Mesenchymal stem cell (in vitro differentiated cells and primary cell): ENCODE data around the gene CLCN3.

Experiments
- DNase-seq: peaks from one replicate; pipeline ENCODE4 v3.0.0-alpha.2; 2013
- H2AFZ ChIP-seq: one replicate; pipeline ENCODE4 v1.6.1; 2013; ENCODE audit warnings: low read depth, mild to moderate bottlenecking, control low read depth, inconsistent platforms, low read length, moderate library complexity
- H2AK5ac ChIP-seq: 2 replicates; pipeline ENCODE4 v1.6.1; 2013; ENCODE audit warnings: low read length, moderate library complexity, mild to moderate bottlenecking, inconsistent platforms; ENCODE audit not compliant: severe bottlenecking
- H2BK120ac ChIP-seq: one replicate; pipeline ENCODE4 v1.6.1; 2013; ENCODE audit warnings: low read depth, mild to moderate bottlenecking, inconsistent platforms, low read length, moderate library complexity
- H2BK12ac ChIP-seq, 2 experiments: one replicate each; pipeline ENCODE4 v1.6.1; 2013; ENCODE audit warnings: inconsistent platforms in 2 of 2, low read length in 2 of 2, mild to moderate bottlenecking in 2 of 2, moderate library complexity in 2 of 2, control low read depth in 1 of 2
- H2BK15ac ChIP-seq: one replicate; pipeline ENCODE4 v1.6.1; 2013; ENCODE audit warnings: mild to moderate bottlenecking, low read depth, inconsistent platforms; ENCODE audit not compliant: poor library complexity, severe bottlenecking
- H2BK5ac ChIP-seq: 2 replicates; pipeline ENCODE4 v1.6.1; 2013; ENCODE audit warnings: low read depth, mild to moderate bottlenecking, low read length, control low read depth, inconsistent platforms; ENCODE audit not compliant: poor library complexity, severe bottlenecking
- H3K14ac ChIP-seq, 2 experiments: one replicate each; pipeline ENCODE4 v1.6.1; 2013; ENCODE audit warnings: inconsistent platforms in 2 of 2, low read length in 2 of 2, control low read depth in 1 of 2, mild to moderate bottlenecking in 1 of 2, moderate library complexity in 1 of 2
- H3K18ac ChIP-seq, 2 experiments: one replicate each; pipeline ENCODE4 v1.6.1; 2013; ENCODE audit warnings: inconsistent platforms in 2 of 2, low read length in 2 of 2, control low read depth in 1 of 2, low read depth in 1 of 2, mild to moderate bottlenecking in 1 of 2
- H3K23ac ChIP-seq, 2 experiments: one replicate each; pipeline ENCODE4 v1.6.1; 2013; ENCODE audit warnings: inconsistent platforms in 2 of 2, low read length in 2 of 2, mild to moderate bottlenecking in 2 of 2, moderate library complexity in 2 of 2, control low read depth in 1 of 2
- H3K27ac ChIP-seq: 2 replicates; pipeline ENCODE4 v1.5.1; 2013; ENCODE audit warnings: mild to moderate bottlenecking, moderate library complexity, low read length, control low read depth, inconsistent platforms; ENCODE audit not compliant: poor library complexity, severe bottlenecking
- H3K27me3 ChIP-seq, 2 experiments: 2 replicates each; pipeline versions ENCODE4 v1.6.1 to v1.7.0; 2013; ENCODE audit warnings: low read length in 2 of 2, mild to moderate bottlenecking in 2 of 2, moderate library complexity in 2 of 2, control low read depth in 1 of 2, inconsistent platforms in 1 of 2; ENCODE audit not compliant: control insufficient read depth in 1 of 2, insufficient read depth in 1 of 2
- H3K36me3 ChIP-seq, 2 experiments: 2 replicates each; pipeline versions ENCODE4 v1.6.1 to v1.7.0; 2013; ENCODE audit warnings: low read length in 2 of 2, control low read depth in 1 of 2, inconsistent platforms in 1 of 2, low read depth in 1 of 2, mild to moderate bottlenecking in 1 of 2; ENCODE audit not compliant: insufficient read depth in 2 of 2, control insufficient read depth in 1 of 2
- H3K4ac ChIP-seq, 2 experiments: one replicate each; pipeline ENCODE4 v1.6.1; 2013; ENCODE audit warnings: inconsistent platforms in 2 of 2, low read length in 2 of 2, mild to moderate bottlenecking in 2 of 2, moderate library complexity in 2 of 2, control low read depth in 1 of 2, low read depth in 1 of 2
- H3K4me1 ChIP-seq: 2 replicates; pipeline ENCODE4 v1.6.1; 2013; ENCODE audit warnings: low read depth, low read length, control low read depth; ENCODE audit not compliant: control insufficient read depth, insufficient read depth
- H3K4me2 ChIP-seq: 2 replicates; pipeline ENCODE4 v1.6.1; 2013; ENCODE audit warnings: low read length, mild to moderate bottlenecking, inconsistent platforms; ENCODE audit not compliant: poor library complexity, severe bottlenecking
- H3K4me3 ChIP-seq, 2 experiments: 2 replicates each; pipeline versions ENCODE4 v1.5.1 to v1.7.0; 2013; ENCODE audit warnings: low read length in 2 of 2, mild to moderate bottlenecking in 2 of 2, control low read depth in 1 of 2, low read depth in 1 of 2; ENCODE audit not compliant: insufficient read depth in 1 of 2
- H3K79me1 ChIP-seq: replicated peaks from 2 replicates; pipeline ENCODE4 v1.6.1; 2013; ENCODE audit warnings: mild to moderate bottlenecking, control low read depth, low read length, inconsistent platforms; ENCODE audit not compliant: poor library complexity, severe bottlenecking
- H3K9ac ChIP-seq: 2 replicates; pipeline ENCODE4 v1.7.0; 2013; ENCODE audit warnings: mild to moderate bottlenecking, low read length, moderate library complexity
- H3K9me3 ChIP-seq: 2 replicates; pipeline ENCODE4 v1.7.0; 2013; ENCODE audit warnings: mild to moderate bottlenecking, low read length; ENCODE audit not compliant: control insufficient read depth
- H4K8ac ChIP-seq: one replicate; pipeline ENCODE4 v1.6.1; 2013; ENCODE audit warnings: inconsistent platforms, mild to moderate bottlenecking, low read length, moderate library complexity
- H4K91ac ChIP-seq: one replicate; pipeline ENCODE4 v1.6.1; 2013; ENCODE audit warnings: mild to moderate bottlenecking, low read length, inconsistent platforms
- WGBS: methylation state at CpG from one replicate; pipeline ENCODE4 v1.1.7; 2013; ENCODE audit warnings: mixed read lengths; 5-methylcytosine and 5-hydroxymethylcytosine counted together

Gene CLCN3

DNA sequence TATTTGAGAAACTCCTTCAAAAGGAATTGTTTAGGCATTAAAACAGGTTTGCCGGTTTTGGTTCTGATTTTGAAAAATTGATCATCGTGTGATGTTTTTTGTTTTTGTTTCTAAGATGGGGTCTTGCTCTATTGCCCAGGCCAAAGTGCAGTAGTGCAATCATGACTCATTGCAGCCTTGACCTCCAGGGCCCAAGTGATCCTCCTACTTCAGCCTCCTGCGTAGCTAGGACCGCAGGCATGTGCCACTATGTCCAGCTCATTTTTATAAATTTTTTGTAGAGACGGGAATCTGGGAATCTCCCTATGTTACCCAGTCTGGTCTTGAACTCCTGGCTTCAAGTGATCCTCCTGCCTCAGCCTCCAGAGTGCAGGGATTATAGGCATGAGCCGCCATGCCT is 35.0 kb downstream of the CLCN3 start:
- H3K14ac ChIP-seq: no peak overlapping the region
- no peak overlapping the region for H2BK12ac ChIP-seq
- H2BK120ac ChIP-seq: no peak overlapping the region
- H3K9me3 ChIP-seq: no peaks in the 10 kb centered on the region
- no peak overlapping the region for H3K27ac ChIP-seq
- no peaks in the 10 kb centered on the region for H3K27me3 ChIP-seq
- no peak overlapping the region for H3K4me3 ChIP-seq
- H3K18ac ChIP-seq: no peak overlapping the region
- no peak overlapping the region for H3K23ac ChIP-seq
- H2AK5ac ChIP-seq: no peak overlapping the region
- no peak overlapping the region for H3K4ac ChIP-seq
- H2BK5ac ChIP-seq: no peak overlapping the region
- no peak overlapping the region for H3K4me2 ChIP-seq
- H4K8ac ChIP-seq: no peak overlapping the region
- H2AFZ ChIP-seq: no peak overlapping the region
- H3K79me1 ChIP-seq: peaks cover 12% of the 10 kb centered on the region
- H3K9ac ChIP-seq: no peak overlapping the region
- no peak for DNase-seq
- no peak overlapping the region for H2BK15ac ChIP-seq
- H3K36me3 ChIP-seq: peaks cover 0 to 3% of the 10 kb centered on the region in 2 experiments
- WGBS: 98% methylated on average over 5 of the region's 6 CpGs
- no peak overlapping the region for H4K91ac ChIP-seq
- no peaks in the 10 kb centered on the region for H3K4me1 ChIP-seq

DNA sequence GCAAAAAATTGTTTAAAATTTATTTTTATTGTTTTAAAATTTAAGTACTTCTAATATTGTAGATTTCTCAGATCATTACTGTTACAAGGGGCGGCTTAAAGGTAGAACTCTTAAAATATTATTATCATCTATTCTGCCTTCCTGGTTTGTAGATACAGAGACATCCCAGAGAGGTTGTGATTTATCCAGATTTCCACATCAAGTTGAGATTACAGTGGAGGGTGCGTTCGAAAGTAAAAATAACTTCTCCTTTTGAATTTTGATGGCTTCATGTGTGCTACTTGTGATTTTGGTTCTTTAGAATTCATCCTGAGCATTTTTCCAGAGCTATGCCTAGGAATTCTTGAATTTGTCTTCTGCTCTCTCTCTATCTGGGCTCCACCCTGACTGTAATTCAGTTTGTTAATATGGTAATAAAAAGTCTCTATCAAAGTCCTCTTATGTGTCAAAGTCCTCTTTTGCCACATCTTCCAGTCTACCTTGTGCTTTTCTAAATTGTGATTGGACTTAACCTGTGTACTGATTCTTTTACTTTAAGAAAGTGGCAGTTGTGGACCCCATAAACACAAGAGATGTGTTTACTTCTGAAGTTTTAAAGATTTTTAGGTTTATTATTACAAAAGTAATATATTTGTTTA is 37.2 kb downstream of the CLCN3 start:
- Histone ChIP-seq H3K4me2 (no peak overlapping the region), H3K27me3 (no peaks in the 10 kb centered on the region), H2AK5ac (no peak overlapping the region), H3K4ac (no peak overlapping the region), H3K23ac (no peak overlapping the region), H3K18ac (no peak overlapping the region), H2AFZ (no peak overlapping the region), H2BK15ac (no peak overlapping the region), H3K27ac (no peak overlapping the region), H2BK120ac (no peak overlapping the region), H2BK12ac (no peak overlapping the region), H3K9ac (peak overlapping the region; percentile 53), H3K14ac (no peak overlapping the region), H4K91ac (no peak overlapping the region), H4K8ac (no peak overlapping the region), H3K36me3 (no peaks in the 10 kb centered on the region), H3K4me1 (no peaks in the 10 kb centered on the region), H3K4me3 (no peak overlapping the region), H3K79me1 (peaks cover 12% of the 10 kb centered on the region), H2BK5ac (no peak overlapping the region), H3K9me3 (no peaks in the 10 kb centered on the region)
- no peak for DNase-seq
- 95% methylated on average over 2 of the region's 3 CpGs for WGBS

DNA sequence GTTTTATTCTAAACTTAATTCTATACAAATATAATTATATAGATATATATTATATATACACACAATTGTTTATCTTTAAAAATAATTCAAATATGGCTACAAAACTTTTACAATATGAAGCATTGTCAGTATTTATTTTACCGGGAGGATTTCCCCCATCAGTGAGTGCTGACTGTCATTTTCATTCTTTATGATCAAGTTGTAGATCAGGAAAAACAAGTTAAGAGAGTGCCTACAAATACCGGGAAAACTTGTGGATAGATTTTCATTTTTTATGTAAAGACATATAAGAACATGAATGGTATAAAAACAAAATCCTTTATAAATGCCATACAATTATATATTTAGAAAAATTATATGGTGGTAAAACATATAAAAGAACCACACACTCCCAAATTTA is 37.8 kb downstream of the CLCN3 start:
- H2AFZ ChIP-seq: no peak overlapping the region
- H3K79me1 ChIP-seq: peaks cover 12% of the 10 kb centered on the region
- no peak overlapping the region for H2AK5ac ChIP-seq
- DNase-seq: no peak
- no peak overlapping the region for H3K4ac ChIP-seq
- H2BK12ac ChIP-seq: no peak overlapping the region
- H3K36me3 ChIP-seq: no peaks in the 10 kb centered on the region
- H3K4me1 ChIP-seq: no peaks in the 10 kb centered on the region
- no peak overlapping the region for H2BK120ac ChIP-seq
- WGBS: 89% methylated on average over 1 of the region's 2 CpGs
- no peak overlapping the region for H2BK5ac ChIP-seq
- no peak overlapping the region for H3K4me3 ChIP-seq
- H3K9me3 ChIP-seq: no peaks in the 10 kb centered on the region
- H3K14ac ChIP-seq: no peak overlapping the region
- H3K23ac ChIP-seq: no peak overlapping the region
- no peaks in the 10 kb centered on the region for H3K27me3 ChIP-seq
- H3K9ac ChIP-seq: peak overlapping the region; percentile 99
- H4K8ac ChIP-seq: no peak overlapping the region
- no peak overlapping the region for H3K18ac ChIP-seq
- H3K27ac ChIP-seq: no peak overlapping the region
- no peak overlapping the region for H2BK15ac ChIP-seq
- H4K91ac ChIP-seq: no peak overlapping the region
- no peak overlapping the region for H3K4me2 ChIP-seq

DNA sequence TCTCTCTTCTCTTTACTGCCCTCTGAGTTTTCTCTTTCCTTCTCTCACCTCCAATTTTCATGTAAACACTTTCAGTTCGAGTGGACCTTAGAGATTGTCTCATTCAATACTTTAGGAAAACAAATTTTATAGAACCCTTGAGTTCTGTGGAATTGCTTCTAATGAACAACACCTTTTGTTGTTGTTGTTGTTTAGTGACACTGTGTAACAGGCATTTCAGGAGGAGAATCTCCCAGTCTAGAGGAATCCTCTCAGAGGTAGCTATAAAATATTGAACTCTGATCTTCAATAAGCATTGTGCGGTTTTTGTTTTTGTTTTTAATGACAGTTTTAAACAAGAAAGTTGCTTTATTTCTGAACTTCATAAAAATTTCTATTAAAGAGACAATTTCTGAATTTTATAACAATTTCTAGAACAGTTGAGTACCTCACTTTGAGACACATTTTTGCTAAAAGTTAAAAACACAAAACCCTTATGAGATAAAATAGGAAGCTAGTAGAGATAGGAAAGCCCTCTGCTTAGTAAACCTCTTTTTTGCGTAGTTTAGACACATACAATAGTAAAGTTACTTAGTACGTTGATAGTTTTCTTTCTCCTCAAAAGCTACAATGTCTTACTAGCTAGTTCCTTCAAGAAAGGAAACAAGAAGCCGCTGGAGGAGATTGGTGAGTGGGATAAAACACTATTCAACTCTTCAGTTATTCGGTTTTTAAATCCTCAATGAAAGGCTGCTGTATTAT is 38.8 kb downstream of the CLCN3 start:
- H3K14ac ChIP-seq: no peak overlapping the region
- H3K23ac ChIP-seq: no peak overlapping the region
- peak overlapping the region; percentile 99 for H3K9ac ChIP-seq
- H3K4me3 ChIP-seq: peak overlapping the region in 1 of 2 experiments; percentile 82
- no peak overlapping the region for H4K8ac ChIP-seq
- no peak overlapping the region for H2BK120ac ChIP-seq
- H3K27me3 ChIP-seq: no peaks in the 10 kb centered on the region
- H2BK15ac ChIP-seq: no peak overlapping the region
- no peaks in the 10 kb centered on the region for H3K9me3 ChIP-seq
- H3K4me1 ChIP-seq: no peaks in the 10 kb centered on the region
- WGBS: no CpG with 5 or more reads among the region's 6 CpGs
- H3K18ac ChIP-seq: no peak overlapping the region
- DNase-seq: peak; percentile 41
- H4K91ac ChIP-seq: no peak overlapping the region
- peak overlapping the region; percentile 31 for H3K27ac ChIP-seq
- H2BK12ac ChIP-seq: no peak overlapping the region
- H3K79me1 ChIP-seq: peaks cover 13% of the 10 kb centered on the region
- H3K36me3 ChIP-seq: no peaks in the 10 kb centered on the region
- no peak overlapping the region for H2AFZ ChIP-seq
- no peak overlapping the region for H2BK5ac ChIP-seq
- no peak overlapping the region for H3K4ac ChIP-seq
- no peak overlapping the region for H3K4me2 ChIP-seq
- H2AK5ac ChIP-seq: no peak overlapping the region
